IMR-90 (cell line): ENCODE measurements around the gene PLXNA1.

Source experiments
- BHLHE40 ChIP-seq: fragments of 150-350 bp; IDR thresholded peaks from 2 replicates; pipeline ENCODE4 v1.6.1; 2016; ENCODE audit warnings: mild to moderate bottlenecking, low read depth, low read length
- CEBPB ChIP-seq: IDR thresholded peaks from 2 replicates; pipeline ENCODE4 v1.6.1; 2012; ENCODE audit warnings: low read depth, low read length, improper control_type of control experiment
- MAZ ChIP-seq: IDR thresholded peaks from 2 replicates; pipeline ENCODE4 v1.6.1; 2012; ENCODE audit warnings: low read depth, mild to moderate bottlenecking, low read length, improper control_type of control experiment, moderate library complexity, borderline replicate concordance
- MXI1 ChIP-seq: IDR thresholded peaks from 2 replicates; pipeline ENCODE4 v1.6.1; 2012; ENCODE audit warnings: low read depth, mild to moderate bottlenecking, low read length, moderate library complexity, borderline replicate concordance
- POLR2A ChIP-seq: IDR thresholded peaks from 2 replicates; pipeline ENCODE4 v1.6.1; 2012; ENCODE audit warnings: mild to moderate bottlenecking, low read depth, low read length
- RAD21 ChIP-seq: IDR thresholded peaks from 2 replicates; pipeline ENCODE4 v1.6.1; 2012; ENCODE audit warnings: low read length, improper control_type of control experiment
- RCOR1 ChIP-seq: IDR thresholded peaks from 2 replicates; pipeline ENCODE4 v1.6.1; 2012; ENCODE audit warnings: mild to moderate bottlenecking, low read length, improper control_type of control experiment; ENCODE audit not compliant: insufficient replicate concordance
- RFX5 ChIP-seq: IDR thresholded peaks from 2 replicates; pipeline ENCODE4 v1.8.0; 2012; ENCODE audit warnings: low read depth, mild to moderate bottlenecking, low read length, moderate library complexity
- SMC3 ChIP-seq: fragments of 150-350 bp; IDR thresholded peaks from 2 replicates; pipeline ENCODE4 v1.6.1; 2016; ENCODE audit warnings: low read depth, mild to moderate bottlenecking, antibody characterized with exemption, low read length, moderate library complexity
- TF ChIP-seq, protein P1 (sequence below): conservative IDR thresholded peaks from 2 replicates; pipeline ENCODE4 v1.5.1; 2012; ENCODE audit warnings: mild to moderate bottlenecking, low read depth, low read length, improper control_type of control experiment
- TF ChIP-seq, protein P2 (sequence below): fragments of 150-350 bp; IDR thresholded peaks from 2 replicates; pipeline ENCODE4 v1.6.1; 2017; ENCODE audit warnings: mild to moderate bottlenecking, antibody characterized with exemption, low read length, low read depth
- TF ChIP-seq, protein P3 (sequence below): fragments of 150-350 bp; IDR thresholded peaks from 2 replicates; pipeline ENCODE4 v1.6.1; 2016; ENCODE audit warnings: low read depth, mild to moderate bottlenecking, low read length, moderate library complexity, borderline replicate concordance

DNA sequence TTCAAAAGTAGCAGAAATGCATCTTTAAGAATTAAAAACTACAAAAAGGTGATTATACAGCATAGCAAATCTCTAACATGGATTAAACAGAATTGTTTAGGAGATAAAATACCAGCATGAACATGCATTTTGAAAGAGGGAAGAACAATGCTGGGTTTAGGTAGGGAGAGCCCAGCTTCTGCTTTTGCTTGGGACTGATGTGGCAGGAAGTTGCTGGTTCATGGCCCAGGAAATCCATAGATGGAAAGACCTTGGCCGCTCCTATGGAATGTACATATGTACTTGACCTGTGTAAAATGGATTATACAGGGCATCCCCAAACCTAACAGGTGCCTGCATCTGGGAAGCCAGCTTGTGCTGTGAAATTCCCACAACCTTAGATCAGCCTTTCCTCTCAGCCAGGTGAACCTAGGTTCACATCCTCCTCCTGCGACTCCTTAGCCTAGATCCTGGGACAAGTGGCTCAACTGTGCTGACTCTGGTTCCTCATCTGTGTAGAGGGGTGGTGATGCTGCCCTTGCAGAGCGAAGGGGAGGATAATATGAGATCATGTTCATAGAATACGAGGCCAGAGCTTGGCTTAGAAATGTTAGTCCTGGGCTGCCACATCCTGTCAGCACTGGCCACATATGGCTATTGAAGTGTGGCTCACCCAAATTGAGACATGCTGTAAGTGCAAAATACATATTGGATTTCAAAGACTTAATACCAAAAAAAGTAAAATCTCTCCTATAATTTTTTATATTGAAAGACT lies 47.0 kb upstream of the PLXNA1 start:
- TF ChIP-seq MAZ (no peak), MXI1 (no peak), SMC3 (no peak), POLR2A (no peak), RCOR1 (no peak), BHLHE40 (no peak), CEBPB (no peak), RAD21 (no peak), RFX5 (no peak)
- TF ChIP-seq, protein P1, sequence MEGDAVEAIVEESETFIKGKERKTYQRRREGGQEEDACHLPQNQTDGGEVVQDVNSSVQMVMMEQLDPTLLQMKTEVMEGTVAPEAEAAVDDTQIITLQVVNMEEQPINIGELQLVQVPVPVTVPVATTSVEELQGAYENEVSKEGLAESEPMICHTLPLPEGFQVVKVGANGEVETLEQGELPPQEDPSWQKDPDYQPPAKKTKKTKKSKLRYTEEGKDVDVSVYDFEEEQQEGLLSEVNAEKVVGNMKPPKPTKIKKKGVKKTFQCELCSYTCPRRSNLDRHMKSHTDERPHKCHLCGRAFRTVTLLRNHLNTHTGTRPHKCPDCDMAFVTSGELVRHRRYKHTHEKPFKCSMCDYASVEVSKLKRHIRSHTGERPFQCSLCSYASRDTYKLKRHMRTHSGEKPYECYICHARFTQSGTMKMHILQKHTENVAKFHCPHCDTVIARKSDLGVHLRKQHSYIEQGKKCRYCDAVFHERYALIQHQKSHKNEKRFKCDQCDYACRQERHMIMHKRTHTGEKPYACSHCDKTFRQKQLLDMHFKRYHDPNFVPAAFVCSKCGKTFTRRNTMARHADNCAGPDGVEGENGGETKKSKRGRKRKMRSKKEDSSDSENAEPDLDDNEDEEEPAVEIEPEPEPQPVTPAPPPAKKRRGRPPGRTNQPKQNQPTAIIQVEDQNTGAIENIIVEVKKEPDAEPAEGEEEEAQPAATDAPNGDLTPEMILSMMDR, result no peak
- TF ChIP-seq, protein P2, sequence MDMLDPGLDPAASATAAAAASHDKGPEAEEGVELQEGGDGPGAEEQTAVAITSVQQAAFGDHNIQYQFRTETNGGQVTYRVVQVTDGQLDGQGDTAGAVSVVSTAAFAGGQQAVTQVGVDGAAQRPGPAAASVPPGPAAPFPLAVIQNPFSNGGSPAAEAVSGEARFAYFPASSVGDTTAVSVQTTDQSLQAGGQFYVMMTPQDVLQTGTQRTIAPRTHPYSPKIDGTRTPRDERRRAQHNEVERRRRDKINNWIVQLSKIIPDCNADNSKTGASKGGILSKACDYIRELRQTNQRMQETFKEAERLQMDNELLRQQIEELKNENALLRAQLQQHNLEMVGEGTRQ, result no peak
- TF ChIP-seq, protein P3, sequence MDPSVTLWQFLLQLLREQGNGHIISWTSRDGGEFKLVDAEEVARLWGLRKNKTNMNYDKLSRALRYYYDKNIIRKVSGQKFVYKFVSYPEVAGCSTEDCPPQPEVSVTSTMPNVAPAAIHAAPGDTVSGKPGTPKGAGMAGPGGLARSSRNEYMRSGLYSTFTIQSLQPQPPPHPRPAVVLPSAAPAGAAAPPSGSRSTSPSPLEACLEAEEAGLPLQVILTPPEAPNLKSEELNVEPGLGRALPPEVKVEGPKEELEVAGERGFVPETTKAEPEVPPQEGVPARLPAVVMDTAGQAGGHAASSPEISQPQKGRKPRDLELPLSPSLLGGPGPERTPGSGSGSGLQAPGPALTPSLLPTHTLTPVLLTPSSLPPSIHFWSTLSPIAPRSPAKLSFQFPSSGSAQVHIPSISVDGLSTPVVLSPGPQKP, result no peak
